ENCODE results near the gene DGKH.

The DGKH gene, protein sequence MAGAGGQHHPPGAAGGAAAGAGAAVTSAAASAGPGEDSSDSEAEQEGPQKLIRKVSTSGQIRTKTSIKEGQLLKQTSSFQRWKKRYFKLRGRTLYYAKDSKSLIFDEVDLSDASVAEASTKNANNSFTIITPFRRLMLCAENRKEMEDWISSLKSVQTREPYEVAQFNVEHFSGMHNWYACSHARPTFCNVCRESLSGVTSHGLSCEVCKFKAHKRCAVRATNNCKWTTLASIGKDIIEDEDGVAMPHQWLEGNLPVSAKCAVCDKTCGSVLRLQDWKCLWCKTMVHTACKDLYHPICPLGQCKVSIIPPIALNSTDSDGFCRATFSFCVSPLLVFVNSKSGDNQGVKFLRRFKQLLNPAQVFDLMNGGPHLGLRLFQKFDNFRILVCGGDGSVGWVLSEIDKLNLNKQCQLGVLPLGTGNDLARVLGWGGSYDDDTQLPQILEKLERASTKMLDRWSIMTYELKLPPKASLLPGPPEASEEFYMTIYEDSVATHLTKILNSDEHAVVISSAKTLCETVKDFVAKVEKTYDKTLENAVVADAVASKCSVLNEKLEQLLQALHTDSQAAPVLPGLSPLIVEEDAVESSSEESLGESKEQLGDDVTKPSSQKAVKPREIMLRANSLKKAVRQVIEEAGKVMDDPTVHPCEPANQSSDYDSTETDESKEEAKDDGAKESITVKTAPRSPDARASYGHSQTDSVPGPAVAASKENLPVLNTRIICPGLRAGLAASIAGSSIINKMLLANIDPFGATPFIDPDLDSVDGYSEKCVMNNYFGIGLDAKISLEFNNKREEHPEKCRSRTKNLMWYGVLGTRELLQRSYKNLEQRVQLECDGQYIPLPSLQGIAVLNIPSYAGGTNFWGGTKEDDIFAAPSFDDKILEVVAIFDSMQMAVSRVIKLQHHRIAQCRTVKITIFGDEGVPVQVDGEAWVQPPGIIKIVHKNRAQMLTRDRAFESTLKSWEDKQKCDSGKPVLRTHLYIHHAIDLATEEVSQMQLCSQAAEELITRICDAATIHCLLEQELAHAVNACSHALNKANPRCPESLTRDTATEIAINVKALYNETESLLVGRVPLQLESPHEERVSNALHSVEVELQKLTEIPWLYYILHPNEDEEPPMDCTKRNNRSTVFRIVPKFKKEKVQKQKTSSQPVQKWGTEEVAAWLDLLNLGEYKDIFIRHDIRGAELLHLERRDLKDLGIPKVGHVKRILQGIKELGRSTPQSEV

DNA sequence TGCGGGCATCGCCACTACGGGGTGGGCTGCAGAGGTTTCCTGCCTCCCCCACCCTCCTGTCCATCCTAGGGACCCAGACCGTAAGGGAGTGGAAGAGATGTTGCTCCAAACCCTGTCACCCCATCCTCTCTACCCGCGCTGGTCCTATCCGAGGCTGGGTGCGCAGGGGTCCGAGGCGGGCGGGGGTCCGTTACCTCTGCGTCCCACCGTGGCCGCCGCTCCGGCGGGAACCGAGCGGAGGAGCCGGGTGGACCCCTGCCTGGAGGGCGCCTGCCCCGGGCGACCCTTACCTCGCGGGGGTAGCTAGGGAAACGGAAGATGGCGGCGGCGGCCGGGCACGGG is at the start of gene DGKH:
Gene DGKH (plus strand): TSS at position 307 of the 342 bp plus-strand sequence. CDS start 126 bp downstream, outside the sequence.
- no peak for DNase-seq

DNA sequence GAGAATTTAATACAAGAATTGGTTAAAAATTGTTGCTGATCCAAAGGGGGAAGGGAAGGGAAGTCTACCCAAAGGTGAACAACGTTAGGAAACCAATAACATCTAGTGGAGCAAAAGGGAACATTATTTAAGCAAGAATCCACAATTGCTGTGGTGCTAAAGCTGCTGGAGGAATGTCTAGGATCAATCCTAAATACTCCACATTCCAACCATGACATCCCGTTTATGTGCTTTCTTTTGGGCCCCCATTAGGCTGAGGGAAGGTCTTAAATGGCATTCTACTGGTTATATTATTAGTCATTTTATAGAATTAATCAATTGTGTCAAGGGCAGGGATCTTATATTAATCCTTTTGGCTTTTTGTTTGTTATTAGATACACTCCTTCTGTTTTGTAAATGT is 47.6 kb upstream of the DGKH start:
- no peak for DNase-seq

DNA sequence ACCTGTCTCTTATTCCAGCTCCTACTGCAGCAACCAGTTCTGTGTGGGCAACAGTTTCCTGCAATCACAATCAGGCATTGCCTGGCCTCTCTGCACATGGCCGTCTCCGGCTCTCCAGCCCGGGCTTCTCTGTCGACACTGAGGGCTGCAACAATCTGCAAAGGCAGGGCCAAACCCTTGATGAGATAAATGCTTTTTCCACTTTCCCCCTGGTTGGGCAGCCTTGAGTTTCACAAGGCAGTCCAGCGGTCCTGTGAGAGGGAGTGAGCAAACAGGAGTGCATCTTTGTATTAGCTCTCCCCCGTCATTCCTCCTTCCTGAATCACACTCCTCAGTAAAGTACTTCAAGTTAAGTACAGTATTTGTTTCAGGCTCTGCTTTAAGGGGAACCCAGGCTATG is 46.9 kb upstream of the DGKH start:
- DNase-seq: no peak

DNA sequence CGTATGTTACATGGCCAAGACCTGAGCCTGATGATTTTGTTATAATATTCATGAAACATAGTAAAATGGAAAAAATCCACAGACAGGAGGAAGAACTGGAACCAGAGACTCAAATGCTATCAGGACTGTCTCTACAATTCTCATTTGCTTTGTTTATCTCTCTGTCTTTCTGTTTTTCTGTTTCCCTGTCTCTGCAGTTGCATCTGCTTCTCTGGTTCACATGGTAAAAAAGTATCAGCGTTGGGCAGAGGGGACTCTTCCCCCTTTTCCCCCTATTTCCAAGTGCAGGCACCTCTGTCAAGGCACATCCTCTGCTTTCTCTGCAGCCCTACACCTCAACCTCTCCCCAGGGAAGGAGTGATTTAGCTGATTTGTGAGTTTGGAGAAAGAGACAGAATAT is 46.4 kb upstream of the DGKH start:
- DNase-seq: no peak

DNA sequence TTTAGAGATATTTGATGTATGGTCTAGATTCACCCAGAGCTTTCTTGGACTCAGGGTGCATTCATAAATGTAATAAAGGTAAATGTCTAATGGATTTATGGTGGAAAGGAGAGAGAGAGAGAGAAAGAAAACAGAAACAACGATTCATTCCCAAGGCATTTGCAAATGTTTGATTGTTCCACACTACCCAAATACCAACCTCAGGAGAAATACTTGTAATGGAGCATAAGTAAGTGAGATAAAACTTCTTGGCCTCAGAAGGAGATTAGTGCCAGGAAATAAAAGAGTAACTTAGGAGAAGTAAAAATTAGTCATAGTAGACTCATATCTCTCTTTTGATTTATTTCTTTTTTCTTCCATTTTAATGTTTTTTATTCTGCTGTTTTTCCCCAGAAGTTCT is 40.6 kb upstream of the DGKH start:
- no peak for DNase-seq

DNA sequence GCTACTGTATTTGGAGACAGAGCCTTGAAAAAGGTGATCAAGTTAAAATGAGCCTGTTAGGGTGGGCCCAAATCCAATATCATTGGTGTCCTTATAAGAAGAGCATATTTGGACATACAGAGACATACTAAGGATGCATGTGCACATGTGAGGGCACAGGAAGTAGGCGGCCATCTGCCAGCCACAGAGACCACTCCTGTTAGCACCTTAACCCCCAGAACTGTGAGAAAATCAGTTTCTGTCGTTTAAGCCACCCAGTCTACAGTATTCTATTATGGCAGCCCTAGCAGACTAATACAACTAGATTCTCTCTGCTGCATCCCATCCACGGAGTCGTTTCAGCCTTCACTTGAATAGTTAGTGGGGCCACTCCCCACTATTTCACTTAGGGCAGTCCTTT is 39.4 kb upstream of the DGKH start:
- DNase-seq: no peak

DNA sequence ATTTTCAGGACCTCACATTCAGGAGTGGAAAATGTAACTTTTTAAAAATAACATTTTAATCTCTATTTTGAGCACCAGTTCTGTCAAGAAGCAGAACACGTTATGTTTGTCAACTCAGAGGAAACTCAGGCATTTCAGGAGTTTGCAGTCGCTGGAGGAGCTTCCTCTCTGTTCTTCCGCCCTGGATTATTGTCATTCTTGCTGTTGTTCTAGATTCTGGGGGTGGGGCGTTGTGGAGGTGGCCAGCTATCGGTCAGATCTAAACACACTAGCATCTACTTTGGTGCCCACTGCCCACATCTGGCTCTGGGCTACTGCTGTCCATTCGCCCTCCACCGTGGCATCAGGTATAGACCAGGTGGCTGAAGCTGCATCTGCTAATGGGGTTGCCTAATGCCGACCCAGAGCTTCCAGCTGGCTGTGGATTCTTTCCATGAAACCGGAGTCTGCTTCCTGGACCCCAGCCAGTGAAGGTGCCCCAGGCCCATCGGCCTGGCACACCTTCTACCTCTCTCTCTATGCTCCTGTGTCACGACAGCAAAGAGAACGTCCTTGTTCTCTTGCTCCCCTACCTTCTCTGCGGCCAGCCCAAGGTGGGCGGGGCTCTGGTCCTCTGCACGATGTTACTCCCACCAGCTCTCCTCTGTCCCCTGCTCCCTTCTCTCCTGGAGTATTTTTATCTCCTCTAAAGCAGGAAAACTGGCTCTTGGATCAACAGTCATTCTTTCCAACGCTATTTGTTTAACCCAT is 36.7 kb upstream of the DGKH start:
- no peak for DNase-seq

DNA sequence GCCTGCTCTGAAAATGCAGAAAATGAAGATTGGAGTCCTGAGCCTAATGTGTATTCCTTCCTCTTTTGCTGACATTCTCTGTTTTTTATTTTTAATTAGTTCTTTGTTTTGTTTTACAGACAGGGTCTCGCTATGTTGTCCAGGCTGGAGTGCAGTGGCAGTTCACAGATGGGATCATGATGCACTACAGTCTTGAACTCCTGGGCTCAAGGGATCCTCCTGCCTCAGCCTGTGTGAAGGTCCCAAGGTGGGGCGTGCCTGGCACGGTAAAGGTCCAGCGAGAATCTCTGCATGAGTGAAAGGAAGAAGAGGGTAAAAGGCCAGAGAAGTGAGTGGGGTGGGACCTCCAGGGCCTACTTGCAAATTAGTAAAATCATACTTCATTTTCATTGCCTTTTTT is 34.3 kb upstream of the DGKH start:
- DNase-seq: no peak

DNA sequence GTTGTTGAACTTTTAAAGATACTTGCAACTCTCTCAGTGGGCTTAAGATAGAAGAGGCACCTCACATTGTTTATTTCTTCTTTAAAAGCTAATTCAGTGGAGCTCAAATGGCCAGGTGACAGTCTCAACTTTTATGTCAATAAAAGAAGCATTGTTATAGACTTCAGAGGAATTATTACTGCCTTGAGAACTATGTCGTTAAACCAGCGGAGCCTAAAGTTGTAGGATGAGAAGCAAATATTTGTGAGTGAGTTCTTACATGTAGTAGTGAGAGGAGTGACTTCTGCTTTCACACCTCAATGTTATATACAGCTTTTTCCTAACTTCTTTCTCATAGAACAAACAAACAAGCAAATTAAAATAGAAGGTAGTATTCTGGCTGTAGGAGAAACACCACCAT is 31.2 kb upstream of the DGKH start:
- no peak for DNase-seq

DNA sequence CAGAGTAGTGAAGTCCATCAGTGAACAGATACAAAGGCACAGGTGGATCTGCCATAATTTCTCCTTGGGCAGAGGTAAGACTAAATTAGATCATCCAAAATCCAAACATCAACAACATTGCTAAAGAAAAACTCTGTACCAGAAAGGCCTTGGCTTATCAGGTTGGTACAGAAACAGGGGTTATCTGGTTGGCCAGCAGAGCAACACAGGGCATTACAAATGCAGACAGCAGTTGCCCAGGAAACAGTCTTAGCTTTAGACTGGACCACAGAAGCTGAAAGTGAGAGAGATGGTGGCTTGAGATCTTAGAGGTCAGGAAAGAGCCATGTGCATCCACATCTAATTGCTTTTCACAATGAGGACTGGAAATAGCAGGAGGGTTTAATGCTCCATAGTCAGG is 26.6 kb upstream of the DGKH start:
- no peak for DNase-seq

DNA sequence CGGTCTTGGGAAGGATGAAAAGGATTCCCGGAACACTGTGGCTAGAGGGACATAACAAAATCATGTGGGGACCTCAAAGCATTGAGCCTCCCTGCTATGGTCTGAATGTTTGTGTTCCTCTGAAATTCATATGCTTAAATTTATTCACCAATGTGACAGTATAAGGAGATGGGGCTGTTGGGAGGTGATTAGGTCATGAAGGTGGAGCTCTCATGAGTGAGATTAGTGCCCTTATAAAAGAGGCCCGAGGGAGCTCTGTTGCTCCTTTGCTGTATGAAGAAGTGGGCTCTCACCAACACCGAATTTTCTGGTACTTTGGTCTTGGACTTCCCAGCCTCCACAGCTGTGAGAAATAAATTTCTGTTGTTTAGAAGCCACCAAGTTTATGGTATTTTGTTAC is 26.1 kb upstream of the DGKH start:
- DNase-seq: no peak

DNA sequence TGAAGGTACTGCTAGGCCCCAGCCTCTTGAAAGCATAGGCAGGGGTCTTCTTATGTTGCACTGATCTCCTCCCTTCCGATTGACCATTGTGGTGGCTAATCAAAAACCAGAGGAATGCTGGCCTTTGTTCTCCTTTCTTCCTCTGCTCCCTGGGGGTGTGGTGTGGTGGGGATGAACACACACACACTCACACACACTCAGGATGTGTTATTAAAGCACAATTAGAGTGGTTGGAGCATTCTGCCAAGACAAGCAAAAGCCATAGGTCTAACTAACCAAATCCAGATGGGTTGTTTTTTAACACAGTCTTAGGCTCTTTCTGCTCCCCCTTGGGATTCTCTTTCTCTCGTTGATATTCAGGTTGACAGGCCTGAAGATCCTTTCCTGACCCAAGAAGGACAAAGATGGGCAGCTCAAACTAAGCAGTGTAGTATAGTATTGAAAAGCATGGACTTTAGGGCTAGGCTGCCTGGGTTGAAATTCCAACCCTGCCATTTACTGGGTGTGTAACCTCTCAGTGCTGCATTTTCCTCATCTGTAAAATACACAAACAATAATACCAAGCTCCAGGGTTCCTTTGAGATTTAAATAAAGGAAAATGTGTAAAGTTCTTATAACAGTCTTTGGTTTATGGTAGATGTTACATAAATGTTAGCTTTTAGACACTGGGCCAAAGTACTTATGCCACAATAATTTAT is 25.5 kb upstream of the DGKH start:
- no peak for DNase-seq

DNA sequence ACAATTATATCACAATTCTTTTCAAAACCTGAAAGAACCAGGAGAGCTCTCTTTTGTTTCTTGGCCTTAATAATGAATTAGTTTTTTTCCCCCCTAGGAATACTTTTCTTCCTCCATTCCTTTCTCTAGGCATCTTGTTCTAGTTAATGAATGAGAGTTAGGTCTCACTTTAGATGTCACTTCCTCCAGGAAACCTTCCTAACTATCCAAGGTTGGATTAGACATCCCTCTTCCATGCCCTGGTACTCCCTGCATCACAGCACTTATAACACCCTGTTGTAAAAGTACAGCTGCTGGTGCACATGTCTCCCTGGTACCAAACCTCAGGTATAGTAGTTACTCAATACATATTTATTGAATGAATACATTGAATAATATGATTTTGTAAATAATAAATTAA is 21.2 kb upstream of the DGKH start:
- no peak for DNase-seq

DNA sequence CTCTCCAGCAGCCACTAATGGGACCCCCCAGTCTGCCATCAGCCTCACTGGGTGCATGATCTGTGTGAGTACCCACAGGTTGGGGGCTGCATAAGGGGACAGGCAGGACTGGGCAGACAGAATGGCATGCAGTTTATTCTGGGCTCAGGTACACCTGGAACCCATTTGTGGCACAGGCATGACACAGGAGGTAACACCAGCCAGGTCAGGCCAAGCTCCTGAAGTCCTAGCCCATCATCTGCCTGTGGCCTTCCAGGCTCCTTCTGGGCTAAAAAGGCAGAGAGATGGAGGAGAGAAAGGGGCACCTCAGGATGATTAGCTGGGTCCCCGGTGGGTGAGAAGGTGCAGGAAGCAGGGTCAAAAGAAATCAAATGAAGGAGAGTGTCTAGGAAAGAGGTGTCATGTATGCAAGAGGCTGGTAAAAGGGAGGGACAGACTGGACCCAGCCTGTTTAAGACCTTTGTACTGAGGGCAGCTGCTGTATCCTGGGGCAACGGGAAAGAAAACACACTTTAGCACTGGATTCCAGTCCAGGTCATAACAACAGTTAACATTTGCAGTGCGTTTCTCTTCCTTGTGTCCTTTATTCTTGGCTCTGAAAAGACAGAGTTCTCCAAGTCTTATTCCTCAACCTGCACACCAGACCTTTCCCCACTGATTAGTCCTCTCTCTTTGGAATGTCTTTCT is 20.2 kb upstream of the DGKH start:
- DNase-seq: no peak

DNA sequence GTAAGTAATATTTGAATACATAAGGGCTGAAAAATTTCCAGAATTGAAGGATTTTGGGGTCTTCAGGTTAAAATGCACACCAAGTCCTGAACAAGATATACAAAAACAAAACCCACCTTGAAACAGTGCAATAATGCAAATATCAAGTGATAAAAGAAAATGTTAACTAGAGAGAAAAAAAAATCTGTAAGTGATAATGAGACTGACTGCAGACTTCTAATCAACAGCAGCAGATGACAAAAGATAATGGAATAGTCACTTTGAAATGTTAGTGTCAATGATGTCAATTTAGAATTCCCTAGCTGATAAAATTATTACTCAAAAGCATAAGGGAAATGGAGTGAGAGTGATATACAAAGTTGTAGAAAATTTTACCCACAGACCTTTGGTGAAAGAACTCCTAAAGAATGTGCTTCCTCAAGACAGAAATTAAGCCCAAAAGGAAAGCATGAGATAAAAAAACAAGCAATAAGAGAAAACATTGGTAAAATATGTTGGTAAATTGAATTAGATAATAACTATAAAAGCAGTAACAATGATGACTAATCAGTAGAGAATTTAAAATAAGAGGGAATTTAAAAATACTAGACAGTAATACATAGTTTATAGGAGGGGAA is 12.4 kb upstream of the DGKH start:
- no peak for DNase-seq

DNA sequence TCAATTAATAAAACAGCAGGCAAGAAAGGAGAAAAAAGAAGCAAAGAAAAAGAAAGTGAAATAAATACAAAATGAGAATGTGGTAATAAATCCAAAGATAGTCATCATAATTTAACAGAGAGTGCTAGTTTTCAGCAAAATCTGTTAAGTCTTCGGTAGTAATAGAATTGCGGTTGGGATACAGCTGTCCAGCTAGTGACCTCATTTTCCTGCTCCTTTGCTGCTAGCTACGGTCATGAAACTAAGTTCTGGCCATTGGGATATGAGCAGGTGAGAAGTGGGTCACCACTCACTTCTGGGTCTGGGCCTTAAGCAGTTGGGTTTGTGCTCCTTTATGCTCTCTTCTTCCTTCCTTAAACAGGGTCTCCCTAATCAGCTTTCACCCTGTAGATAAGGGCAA is 11.7 kb upstream of the DGKH start:
- DNase-seq: no peak

DNA sequence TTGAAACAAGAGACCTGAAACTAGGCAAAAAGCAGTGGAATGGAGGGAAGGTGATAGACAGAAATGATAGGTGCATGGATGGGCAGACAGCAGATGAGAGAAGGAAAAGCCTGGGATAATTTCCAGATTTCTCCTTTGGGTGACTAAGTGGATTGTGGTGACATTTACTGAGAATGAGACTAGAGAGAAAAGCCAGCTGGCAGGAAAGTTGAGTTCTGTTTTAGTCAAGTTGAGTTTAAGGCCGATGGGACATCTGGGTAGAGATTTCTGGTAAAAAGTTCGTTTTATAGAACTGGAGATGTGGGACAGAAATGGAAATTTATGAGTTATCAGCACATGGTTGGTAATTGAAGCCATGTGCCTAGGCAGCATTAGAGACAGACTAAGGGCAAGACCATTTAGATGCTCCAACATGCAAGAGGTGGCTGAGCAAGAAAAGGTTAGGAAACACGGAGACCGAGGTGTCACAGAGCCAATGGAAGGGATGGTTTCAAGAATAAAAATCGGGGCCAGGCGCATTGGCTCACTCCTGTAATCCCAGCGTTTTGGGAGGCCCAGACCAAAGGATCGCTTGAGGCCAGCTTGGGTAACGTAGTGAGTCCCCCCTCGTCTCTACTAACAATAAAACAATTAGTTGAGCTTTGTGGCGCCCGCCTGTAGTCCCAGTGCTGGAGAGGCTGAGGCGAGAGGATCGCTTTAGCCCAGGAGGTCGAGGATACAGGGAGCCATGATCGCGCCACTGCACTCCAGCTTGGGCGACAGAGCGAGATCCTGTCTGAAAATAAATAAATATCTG is 9.6 kb upstream of the DGKH start:
- no peak for DNase-seq

DNA sequence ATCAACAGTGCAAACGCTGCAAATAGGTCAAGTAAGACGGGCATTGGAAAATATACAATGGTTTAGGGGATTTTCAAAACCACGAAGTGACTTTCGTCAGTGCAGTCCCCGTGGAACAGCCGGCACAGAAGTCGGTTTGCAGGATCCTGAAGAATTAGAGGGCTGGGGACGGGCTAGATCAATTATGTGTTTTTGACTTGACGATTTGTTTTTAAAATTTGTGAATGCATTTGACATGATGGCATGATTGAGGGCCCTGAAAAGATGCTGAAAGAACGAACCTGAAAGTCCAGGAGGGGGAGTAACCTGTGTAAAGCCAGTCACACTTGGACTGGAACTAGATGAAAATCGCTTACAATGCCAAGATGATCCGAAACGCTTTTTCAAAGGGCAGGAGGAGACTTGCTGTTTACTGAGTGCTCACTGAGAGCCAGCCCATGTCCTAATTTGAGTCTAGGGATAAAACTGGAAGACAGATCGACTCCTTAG is 8.9 kb upstream of the DGKH start:
- DNase-seq: peak; percentile 44

DNA sequence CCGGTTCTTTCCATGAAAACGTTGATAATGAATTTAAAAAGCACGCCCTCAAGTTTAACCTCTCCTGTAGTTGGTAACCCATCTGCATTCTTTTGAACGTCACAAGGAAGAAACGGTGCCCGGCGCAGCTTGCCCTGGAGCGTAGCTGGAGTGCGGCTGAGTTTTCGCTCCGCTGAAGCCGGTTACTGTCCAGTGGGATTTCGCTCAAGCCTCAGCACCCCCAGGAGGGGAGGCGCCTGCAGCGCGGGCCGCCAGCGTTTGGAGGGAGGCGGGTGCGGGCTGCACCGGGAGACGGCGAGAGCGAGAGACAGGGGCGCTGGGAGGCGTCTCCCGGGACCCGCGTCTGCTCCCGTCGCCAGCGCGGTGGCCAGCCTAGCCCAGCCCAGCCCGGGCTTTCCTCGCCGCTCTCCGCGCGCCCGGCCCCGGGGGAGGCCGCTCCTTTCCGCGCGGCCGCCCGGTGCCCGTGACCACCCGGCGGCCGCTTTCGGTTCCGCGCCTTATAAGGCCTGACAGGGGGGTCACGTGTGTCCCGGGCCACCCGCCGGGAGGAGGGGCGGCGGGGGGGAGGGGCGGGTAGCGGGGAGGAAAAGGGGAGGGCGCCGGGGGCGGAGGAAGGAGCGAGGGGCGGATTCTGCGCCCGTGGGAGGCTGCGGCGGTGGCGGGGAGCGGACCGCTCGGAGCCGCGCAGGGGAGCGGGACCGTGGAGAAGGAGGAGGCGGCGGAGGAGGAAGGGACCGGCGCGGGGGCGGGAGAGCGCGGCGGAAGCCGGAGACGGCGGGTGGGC is 8.3 kb upstream of the DGKH start:
- DNase-seq: peak; percentile 70

DNA sequence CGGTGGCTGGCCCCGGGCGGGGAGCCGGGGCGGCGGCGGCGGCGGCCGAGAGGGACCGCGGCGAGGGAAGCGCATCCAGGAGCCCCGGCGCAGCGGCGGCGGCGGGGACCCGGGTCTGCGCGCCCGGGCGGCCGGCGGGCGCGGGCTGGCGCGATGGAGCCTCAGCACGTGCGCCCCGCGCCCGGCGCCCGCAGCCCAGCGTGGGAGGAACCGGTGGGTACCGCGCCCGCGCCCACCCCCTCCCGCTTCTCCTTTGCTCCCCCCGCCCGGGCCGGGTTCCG is 7.8 kb upstream of the DGKH start:
- DNase-seq: no peak

Measured in MV-4-11 (cell line).